B cell (primary cell): ENCODE measurements around the gene IMMP2L. TPM values are rescaled to one million over a fixed set of nuclear protein-coding genes. Genes with fewer than 3 reads are reported as not detected.
"Not testable (repeated sequence)": the region's sequence is repeated elsewhere in the genome, so short reads cannot be mapped to it uniquely, and the experiment has no call there.

Experiments used
- ATAC-seq: fragments of 200-7000 bp; cut with Tn5 transposase; one replicate; pipeline ENCODE4 v1.10.0; 2021; ENCODE audit warnings: low read depth, mild to moderate bottlenecking, moderate number of reproducible peaks, moderate library complexity
- CTCF ChIA-PET: fragments of 350-600 bp; sonication (Branson Sonifier 250); formaldehyde crosslinking; loops from one replicate; lab custom pipeline; 2021; ENCODE audit warnings: antibody characterized with exemption, inconsistent platforms; lab: Charles Lee
- POLR2A ChIA-PET: fragments of 350-600 bp; sonication (Branson Sonifier 250); formaldehyde crosslinking; loops from one replicate; lab custom pipeline; 2021; ENCODE audit warnings: antibody characterized with exemption; lab: Charles Lee
- DNase-seq: peaks from one replicate; pipeline ENCODE4 v3.0.0; 2013
- H2AFZ ChIP-seq: 2 replicates; pipeline ENCODE4 v1.6.1; 2012; ENCODE audit warnings: mild to moderate bottlenecking, low read depth, low read length; ENCODE audit not compliant: insufficient read depth, poor library complexity, severe bottlenecking
- H3K27ac ChIP-seq, 2 donors: 1 replicate in 1 of 2; 2 replicates in 1 of 2; pipeline ENCODE4 v1.5.1; 2012 to 2013; ENCODE audit warnings: low read length in 2 of 2, mild to moderate bottlenecking in 2 of 2, moderate library complexity in 1 of 2
- H3K27me3 ChIP-seq, 4 experiments: fragments of 200-600 bp in 1 of 4; sonication (generic) in 1 of 4; replicated peaks in 1 of 4; 1 replicate in 2 of 4; 2 replicates in 2 of 4; pipeline versions ENCODE4 v1.6.1 to v1.7.0; 2013 to 2016; ENCODE audit warnings: low read length in 3 of 4, mild to moderate bottlenecking in 2 of 4, mixed read lengths in 1 of 4, moderate library complexity in 1 of 4; ENCODE audit not compliant: insufficient read depth in 4 of 4, control insufficient read depth in 3 of 4; ENCODE audit errors: control extremely low read depth in 1 of 4
- H3K36me3 ChIP-seq, 2 experiments: replicated peaks in 1 of 2; 1 replicate in 1 of 2; 2 replicates in 1 of 2; pipeline versions ENCODE4 v1.6.1 to v1.7.1; 2013; ENCODE audit warnings: low read length in 1 of 2; ENCODE audit not compliant: insufficient read depth in 2 of 2, control insufficient read depth in 1 of 2; ENCODE audit errors: control extremely low read depth in 1 of 2, extremely low read depth in 1 of 2
- H3K4me1 ChIP-seq, 2 donors: fragments of 200-600 bp in 1 of 2; sonication (generic) in 1 of 2; 1 replicate in 1 of 2; 2 replicates in 1 of 2; pipeline versions ENCODE4 v1.5.1 to v1.6.1; 2013 to 2017; ENCODE audit warnings: low read length in 2 of 2; ENCODE audit not compliant: control insufficient read depth in 2 of 2, insufficient read depth in 2 of 2
- H3K4me2 ChIP-seq: replicated peaks from 2 replicates; pipeline ENCODE3; 2012; ENCODE audit warnings: mild to moderate bottlenecking, low read depth, low read length; ENCODE audit not compliant: poor library complexity, severe bottlenecking
- H3K4me3 ChIP-seq, 5 experiments: fragments of 200-600 bp in 1 of 5; sonication (generic) in 1 of 5; 1 replicate in 3 of 5; 2 replicates in 2 of 5; pipeline versions ENCODE4 v1.5.1 to v1.7.0; 2011 to 2016; ENCODE audit warnings: low read length in 4 of 5, mild to moderate bottlenecking in 4 of 5, low read depth in 2 of 5, control low read depth in 1 of 5, moderate library complexity in 1 of 5; ENCODE audit not compliant: insufficient read depth in 1 of 5; ENCODE audit errors: control extremely low read depth in 1 of 5, extremely low read depth in 1 of 5
- H3K79me2 ChIP-seq: fragments of 200-600 bp; sonication (generic); one replicate; pipeline ENCODE4 v1.6.0; 2016; ENCODE audit warnings: low read length; ENCODE audit not compliant: control insufficient read depth, insufficient read depth
- H3K9ac ChIP-seq: fragments of 200-600 bp; sonication (generic); 2 replicates; pipeline ENCODE4 v1.6.1; 2017; ENCODE audit warnings: mild to moderate bottlenecking, low read length, moderate library complexity
- H3K9me3 ChIP-seq, 3 donors: one replicate each; pipeline versions ENCODE4 v1.6.1 to v1.7.1; 2013; ENCODE audit warnings: low read length in 2 of 3; ENCODE audit not compliant: control insufficient read depth in 2 of 3, insufficient read depth in 1 of 3; ENCODE audit errors: control extremely low read depth in 1 of 3
- H4K20me1 ChIP-seq: 2 replicates; pipeline ENCODE4 v1.6.0; 2012; ENCODE audit warnings: mild to moderate bottlenecking, low read length; ENCODE audit not compliant: insufficient read depth, control insufficient read depth, poor library complexity, severe bottlenecking
- H3K27ac Mint-ChIP-seq: one replicate; pipeline ENCODE4 v1.8.0; 2021; ENCODE audit warnings: mixed read lengths
- H3K27me3 Mint-ChIP-seq: one replicate; pipeline ENCODE4 v1.8.0; 2021; ENCODE audit warnings: mixed read lengths
- H3K4me1 Mint-ChIP-seq: one replicate; pipeline ENCODE4 v1.8.0; 2021; ENCODE audit warnings: mixed read lengths
- H3K4me3 Mint-ChIP-seq: one replicate; pipeline ENCODE4 v1.8.0; 2021; ENCODE audit warnings: mixed read lengths
- H3K9me3 Mint-ChIP-seq: one replicate; pipeline ENCODE4 v1.8.0; 2022; ENCODE audit warnings: mixed read lengths; ENCODE audit not compliant: insufficient read depth
- CTCF ChIP-seq: fragments of 200-600 bp; IDR thresholded peaks from one replicate; pipeline ENCODE4 v1.8.0; 2022; ENCODE audit warnings: antibody characterized with exemption, mild to moderate bottlenecking
- EZH2 ChIP-seq: IDR thresholded peaks from 2 replicates; pipeline ENCODE4 v1.6.1; 2012; ENCODE audit warnings: borderline replicate concordance, low read depth, mild to moderate bottlenecking, moderate library complexity, low read length; ENCODE audit not compliant: insufficient read depth, poor library complexity, severe bottlenecking
- WGBS: methylation state at CpG from one replicate; pipeline ENCODE4 v1.1.5; 2013; ENCODE audit warnings: missing lambda C conversion rate; ENCODE audit not compliant: insufficient coverage; 5-methylcytosine and 5-hydroxymethylcytosine counted together
- intact Hi-C: fragments of 100-400 bp; cut with micrococcal nuclease; formaldehyde crosslinking; loops from one replicate; pipeline ENCODE4 v1.10.0; 2022
- polyA plus RNA-seq: library from polyadenylated mRNA; depleted of rRNA; stranded (reverse); fragments of >200 nt; gene quantifications from 2 replicates; pipeline ENCODE4 v1.2.3, GENCODE V29; 2012
- total RNA-seq, 2 donors: library from RNA; stranded (reverse); fragments of 120-200 nt in 1 of 2; gene quantifications; 1 replicate in 1 of 2; 2 replicates in 1 of 2; pipeline versions ENCODE4 v1.2.3 to v1.2.4, GENCODE V29; 2013 to 2022

The IMMP2L gene
- total and polyA plus RNA-seq, 2 donors (not counting 1 experiment from before 2014, with no cell fraction given), result 3.8 to 34.2 TPM

GRCh38 chr7:111470998-111471397, 91.3 kb downstream of the IMMP2L start:
- H3K27me3 Mint-ChIP-seq, result no peaks in the 10 kb centered on the region
- Histone ChIP-seq H3K27ac (no peak overlapping the region), H4K20me1 (no peaks in the 10 kb centered on the region), H3K4me2 (no peak overlapping the region), H3K27me3 (no peaks in the 10 kb centered on the region), H3K4me3 (no peak overlapping the region), H3K36me3 (no peaks in the 10 kb centered on the region), H2AFZ (no peak overlapping the region), H3K9ac (no peak overlapping the region), H3K79me2 (no peaks in the 10 kb centered on the region), H3K4me1 (no peaks in the 10 kb centered on the region), H3K9me3 (peaks cover 0 to 3% (median 2%) of the 10 kb centered on the region in 3 donors)
- CTCF ChIA-PET, result no interaction called here
- no peaks in the 10 kb centered on the region for H3K4me1 Mint-ChIP-seq
- no peak overlapping the region for H3K4me3 Mint-ChIP-seq
- intact Hi-C loops, result no loop called here
- no CpG with 5 or more reads among the region's 2 CpGs for WGBS
- no peak overlapping the region for H3K27ac Mint-ChIP-seq
- POLR2A ChIA-PET, result no interaction called here
- ATAC-seq (no peak), DNase-seq (no peak)
- H3K9me3 Mint-ChIP-seq, result peaks cover 6% of the 10 kb centered on the region
- TF ChIP-seq CTCF, result no peak
- no peak for TF ChIP-seq EZH2

GRCh38 chr7:111469894-111470293, 92.4 kb downstream of the IMMP2L start:
- H3K27ac Mint-ChIP-seq, H3K27me3 Mint-ChIP-seq, intact Hi-C loops, H2AFZ ChIP-seq, H3K79me2 ChIP-seq, H3K27ac ChIP-seq, H3K9ac ChIP-seq, H3K9me3 Mint-ChIP-seq, H3K4me1 ChIP-seq, H3K4me3 ChIP-seq, POLR2A ChIA-PET, DNase-seq, CTCF ChIA-PET, H3K4me1 Mint-ChIP-seq, H4K20me1 ChIP-seq, ATAC-seq, H3K27me3 ChIP-seq, H3K4me3 Mint-ChIP-seq, H3K4me2 ChIP-seq, H3K9me3 ChIP-seq, H3K36me3 ChIP-seq: not testable (repeated sequence)
- WGBS, result no CpG with 5 or more reads among the region's 1 CpG

GRCh38 chr7:111465774-111466173, 96.5 kb downstream of the IMMP2L start:
- H3K27ac ChIP-seq, POLR2A ChIA-PET, H3K4me3 ChIP-seq, H3K27me3 ChIP-seq, H3K9me3 ChIP-seq, H3K4me3 Mint-ChIP-seq, H3K4me1 ChIP-seq, CTCF ChIA-PET, DNase-seq, intact Hi-C loops, H4K20me1 ChIP-seq, H3K36me3 ChIP-seq, H3K4me1 Mint-ChIP-seq, H3K4me2 ChIP-seq, H3K9ac ChIP-seq, H3K79me2 ChIP-seq, H3K9me3 Mint-ChIP-seq, ATAC-seq, H2AFZ ChIP-seq, H3K27ac Mint-ChIP-seq, H3K27me3 Mint-ChIP-seq: not testable (repeated sequence)
- WGBS, result no CpG with 5 or more reads among the region's 3 CpGs
